Thyroid gland (tissue), 4 donors: ENCODE results near the gene LRRC27. TPM values are rescaled to one million over a fixed set of nuclear protein-coding genes. Genes with fewer than 3 reads are reported as not detected.

ENCODE experiments used
- DNase-seq, 2 donors: peaks; one replicate each; pipeline ENCODE4 v3.0.0-alpha.2; 2019
- H3K27ac ChIP-seq, 3 donors: fragments of 200-600 bp; sonication (generic); 1 replicate in 2 of 3; 2 replicates in 1 of 3; pipeline ENCODE4 v1.5.1; 2016 to 2019; ENCODE audit warnings: mild to moderate bottlenecking in 1 of 3, moderate library complexity in 1 of 3
- H3K27me3 ChIP-seq: fragments of 200-600 bp; sonication (generic); one replicate; pipeline ENCODE4 v1.5.1; 2019
- H3K36me3 ChIP-seq, 2 donors: fragments of 200-600 bp; sonication (generic); one replicate each; pipeline ENCODE4 v1.5.1; 2016 to 2019
- H3K4me1 ChIP-seq, 2 donors: fragments of 200-600 bp; sonication (generic); one replicate each; pipeline ENCODE4 v1.5.1; 2017 to 2019
- H3K4me3 ChIP-seq, 3 donors: fragments of 200-600 bp; sonication (generic); replicated peaks in 1 of 3; 1 replicate in 2 of 3; 2 replicates in 1 of 3; pipeline ENCODE4 v1.5.1; 2016; ENCODE audit warnings: mild to moderate bottlenecking in 1 of 3
- H3K9me3 ChIP-seq: fragments of 200-600 bp; sonication (generic); one replicate; pipeline ENCODE4 v1.5.1; 2017
- CTCF ChIP-seq, 6 experiments: fragments of 200-600 bp in 3 of 6; fragments of 450-650 bp in 3 of 6; sonication (generic) in 3 of 6; IDR thresholded peaks; one replicate each; pipeline ENCODE4 v1.5.1; 2016 to 2019; ENCODE audit warnings: antibody characterized with exemption in 6 of 6, mild to moderate bottlenecking in 2 of 6, inconsistent platforms in 1 of 6, moderate library complexity in 1 of 6
- POLR2A ChIP-seq, 2 donors: fragments of 450-650 bp; IDR thresholded peaks; one replicate each; pipeline ENCODE4 v1.6.1; 2017; ENCODE audit warnings: antibody characterized with exemption in 2 of 2, mild to moderate bottlenecking in 2 of 2, moderate library complexity in 1 of 2
- WGBS, 2 donors: methylation state at CpG; one replicate each; pipeline ENCODE4 v1.1.5; 2017; 5-methylcytosine and 5-hydroxymethylcytosine counted together
- intact Hi-C: fragments of 100-400 bp; cut with DNase I; formaldehyde crosslinking; loops from one replicate; pipeline ENCODE4 v1.15.1; 2023
- total RNA-seq, 4 donors: library from RNA; depleted of rRNA; stranded (reverse); fragments of >200 nt; gene quantifications; one replicate each; pipeline ENCODE4 v1.2.3, GENCODE V29; 2016

The LRRC27 gene
- total RNA-seq, 4 donors from 2014 or later, result 14.0 to 24.4 (median 19.4) TPM

- intact Hi-C loops, result loop anchor here (10.0 kb wide), 1 partner anchor 232 kb away; the partner anchor contains the start of gene INPP5A
- Histone ChIP-seq H3K36me3 (no peaks in the 10 kb centered on the region), H3K9me3 (no peaks in the 10 kb centered on the region), H3K4me3 (no peak overlapping the region), H3K4me1 (peaks cover 6 to 12% of the 10 kb centered on the region in 2 donors), H3K27me3 (no peaks in the 10 kb centered on the region), H3K27ac (no peak overlapping the region)
- no peak for DNase-seq
- TF ChIP-seq POLR2A (IDR thresholded peaks at IDR 0.05) (no peak), CTCF (IDR thresholded peaks at IDR 0.05) (no peak)
- WGBS, 2 donors, result 81 to 85% methylated on average over 25 to 26 of the region's 29 CpGs
These were observed 29.3 kb upstream of the LRRC27 start for GRCh38 chr10:132302421-132303310.

- intact Hi-C loops, result loop anchor here (10.0 kb wide), 1 partner anchor 231 kb away; the partner anchor contains the start of gene INPP5A
- no peak for TF ChIP-seq CTCF (IDR thresholded peaks at IDR 0.05)
- no peak for TF ChIP-seq POLR2A (IDR thresholded peaks at IDR 0.05)
- no peaks in the 10 kb centered on the region for H3K36me3 ChIP-seq
- 88 to 90% methylated on average over 21 of the region's 21 CpGs for WGBS, 2 donors
- peaks cover 7 to 13% of the 10 kb centered on the region in 2 donors for H3K4me1 ChIP-seq
- H3K9me3 ChIP-seq, result no peaks in the 10 kb centered on the region
- H3K27ac ChIP-seq, result no peak overlapping the region
- no peak for DNase-seq
- no peaks in the 10 kb centered on the region for H3K27me3 ChIP-seq
- no peak overlapping the region for H3K4me3 ChIP-seq
These were observed 28.5 kb upstream of the LRRC27 start for GRCh38 chr10:132303361-132304115.

GRCh38 chr10:132304756-132305509 is 27.1 kb upstream of the LRRC27 start:
- intact Hi-C loops, result loop anchor here (10.0 kb wide), 1 partner anchor 230 kb away; the partner anchor contains the start of gene INPP5A
- H3K4me1 ChIP-seq, result peaks cover 11 to 17% of the 10 kb centered on the region in 2 donors
- 89 to 91% methylated on average over 15 to 20 of the region's 21 CpGs for WGBS, 2 donors
- TF ChIP-seq CTCF (IDR thresholded peaks at IDR 0.05) (no peak), POLR2A (IDR thresholded peaks at IDR 0.05) (no peak)
- H3K4me3 ChIP-seq, result no peak overlapping the region
- no peak overlapping the region for H3K27ac ChIP-seq
- no peaks in the 10 kb centered on the region for H3K27me3 ChIP-seq
- H3K9me3 ChIP-seq, result no peaks in the 10 kb centered on the region
- no peaks in the 10 kb centered on the region for H3K36me3 ChIP-seq
- DNase-seq, result no peak

GRCh38 chr10:132305654-132306342 is 26.2 kb upstream of the LRRC27 start:
- TF ChIP-seq CTCF (IDR thresholded peaks at IDR 0.05), result no peak
- no peak for TF ChIP-seq POLR2A (IDR thresholded peaks at IDR 0.05)
- Histone ChIP-seq H3K36me3 (no peaks in the 10 kb centered on the region), H3K27me3 (no peaks in the 10 kb centered on the region), H3K27ac (no peak overlapping the region), H3K9me3 (no peaks in the 10 kb centered on the region), H3K4me1 (peaks cover 11 to 17% of the 10 kb centered on the region in 2 donors), H3K4me3 (no peak overlapping the region)
- DNase-seq, result no peak
- intact Hi-C loops, result loop anchor here (10.0 kb wide), 1 partner anchor 229 kb away; the partner anchor contains the start of gene INPP5A
- WGBS, 2 donors, result 89 to 95% methylated on average over 22 of the region's 22 CpGs
